ENCODE results near the gene KLHL26.

KLHL26 gene

DNA sequence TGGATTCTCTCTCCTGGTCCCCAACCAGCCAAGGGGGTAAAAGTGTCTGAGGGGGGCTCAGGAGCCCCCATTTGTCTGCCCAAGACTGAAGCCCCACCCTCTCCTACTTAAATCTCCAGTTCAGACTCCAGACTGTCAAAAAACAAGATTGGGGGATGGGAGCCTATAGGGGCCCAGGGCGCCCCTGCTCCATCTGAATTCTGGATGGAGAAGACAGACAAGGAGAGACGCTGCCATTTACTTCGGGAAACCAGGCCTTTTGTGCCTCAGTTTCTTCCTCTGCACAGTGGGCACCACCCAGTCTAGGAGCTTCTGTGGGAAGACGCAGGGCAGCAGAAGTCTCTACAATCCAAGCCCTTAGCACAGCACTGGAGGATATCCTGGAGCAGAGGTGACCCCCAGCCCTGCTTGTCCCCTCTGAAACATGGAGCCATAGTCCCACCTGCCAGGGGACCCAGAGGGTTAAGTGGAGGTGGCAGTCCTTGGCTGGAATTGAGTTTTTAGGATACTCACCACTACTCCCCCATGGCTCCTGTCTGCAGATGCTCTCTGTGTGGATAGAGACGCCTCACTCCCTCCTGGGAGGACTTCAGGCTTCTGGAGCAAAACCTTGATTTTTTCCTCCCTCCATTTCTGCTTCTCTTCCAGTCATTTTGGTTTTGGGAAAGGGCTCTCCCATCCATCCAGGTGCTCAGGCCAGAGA is 28.6 kb upstream of the KLHL26 start:
- TF ChIP-seq, protein P1, sequence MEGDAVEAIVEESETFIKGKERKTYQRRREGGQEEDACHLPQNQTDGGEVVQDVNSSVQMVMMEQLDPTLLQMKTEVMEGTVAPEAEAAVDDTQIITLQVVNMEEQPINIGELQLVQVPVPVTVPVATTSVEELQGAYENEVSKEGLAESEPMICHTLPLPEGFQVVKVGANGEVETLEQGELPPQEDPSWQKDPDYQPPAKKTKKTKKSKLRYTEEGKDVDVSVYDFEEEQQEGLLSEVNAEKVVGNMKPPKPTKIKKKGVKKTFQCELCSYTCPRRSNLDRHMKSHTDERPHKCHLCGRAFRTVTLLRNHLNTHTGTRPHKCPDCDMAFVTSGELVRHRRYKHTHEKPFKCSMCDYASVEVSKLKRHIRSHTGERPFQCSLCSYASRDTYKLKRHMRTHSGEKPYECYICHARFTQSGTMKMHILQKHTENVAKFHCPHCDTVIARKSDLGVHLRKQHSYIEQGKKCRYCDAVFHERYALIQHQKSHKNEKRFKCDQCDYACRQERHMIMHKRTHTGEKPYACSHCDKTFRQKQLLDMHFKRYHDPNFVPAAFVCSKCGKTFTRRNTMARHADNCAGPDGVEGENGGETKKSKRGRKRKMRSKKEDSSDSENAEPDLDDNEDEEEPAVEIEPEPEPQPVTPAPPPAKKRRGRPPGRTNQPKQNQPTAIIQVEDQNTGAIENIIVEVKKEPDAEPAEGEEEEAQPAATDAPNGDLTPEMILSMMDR (IDR thresholded peaks at IDR 0.05; ENCODE audit: insufficient read depth, low read depth, low read length, missing control alignments): no peak
- DNase-seq (ENCODE audit: low read depth): no peak
- no peak overlapping the region for H3K4me3 ChIP-seq (ENCODE audit: low read depth, low read length)

DNA sequence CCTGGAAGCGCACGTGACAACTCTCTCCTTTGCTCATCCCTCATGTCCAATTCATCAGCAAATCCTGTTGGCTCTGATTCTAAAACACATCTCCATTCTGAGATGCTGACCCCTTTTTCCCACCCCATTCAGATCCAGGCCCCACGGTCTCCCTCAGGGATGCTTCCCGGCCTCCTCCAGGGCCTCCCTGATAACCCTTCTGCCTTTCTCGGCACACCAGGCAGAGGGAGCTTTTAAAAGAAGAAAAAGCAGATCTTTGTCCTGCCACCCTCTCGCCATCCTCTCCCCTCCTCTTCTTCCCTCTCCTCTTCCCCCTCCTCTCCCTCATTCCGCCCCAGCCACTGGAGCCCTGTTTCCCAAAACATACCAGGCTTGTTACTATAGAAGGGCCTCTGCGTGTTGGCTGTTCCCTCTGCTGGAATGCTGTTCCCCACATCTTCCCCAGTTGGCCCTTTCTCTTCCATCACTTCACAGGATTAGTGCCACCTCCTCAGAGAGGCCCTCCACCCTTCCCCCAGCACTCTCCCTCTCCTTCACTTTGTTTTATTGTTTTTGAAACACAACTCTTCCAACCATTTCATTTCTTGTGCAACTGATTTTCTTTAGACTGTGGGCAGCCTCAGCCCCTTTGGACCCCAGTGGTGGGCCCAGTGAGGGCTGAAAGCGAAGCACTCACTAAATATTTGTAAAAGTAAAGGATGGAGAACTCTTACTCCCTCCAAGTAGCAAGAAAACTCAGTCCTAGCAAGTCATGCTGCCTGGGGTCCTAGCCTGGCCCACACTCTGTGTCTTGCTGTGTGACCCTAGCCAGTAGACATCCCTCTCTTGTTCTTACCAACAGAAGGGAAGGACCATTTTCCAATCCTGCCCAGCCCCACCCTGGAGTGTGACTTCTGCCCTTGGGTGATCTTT is 27.8 kb upstream of the KLHL26 start:
- DNase-seq (ENCODE audit: low read depth): no peak
- no peak overlapping the region for H3K4me3 ChIP-seq (ENCODE audit: low read depth, low read length)
- TF ChIP-seq, protein P1 (IDR thresholded peaks at IDR 0.05; ENCODE audit: insufficient read depth, low read depth, low read length, missing control alignments): no peak

DNA sequence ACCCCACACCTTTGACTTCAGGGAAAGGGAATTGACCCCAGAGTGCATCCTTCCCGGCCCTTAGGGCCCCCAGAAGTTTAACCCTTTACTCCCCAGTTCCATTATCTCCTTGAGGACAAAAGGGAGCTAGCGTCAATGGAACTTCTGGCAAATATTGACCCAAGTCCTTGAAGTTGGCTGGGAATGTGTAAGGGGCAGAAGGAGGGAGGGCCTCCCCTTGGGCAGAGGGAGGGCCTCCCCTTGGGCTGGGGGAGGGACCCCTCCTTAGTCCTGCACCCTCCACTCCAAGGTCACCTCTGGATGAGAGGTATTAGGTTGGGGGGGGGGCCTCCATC is 27.1 kb upstream of the KLHL26 start:
- TF ChIP-seq, protein P1 (IDR thresholded peaks at IDR 0.05; ENCODE audit: insufficient read depth, low read depth, low read length, missing control alignments): no peak
- H3K4me3 ChIP-seq (ENCODE audit: low read depth, low read length): no peak overlapping the region

DNA sequence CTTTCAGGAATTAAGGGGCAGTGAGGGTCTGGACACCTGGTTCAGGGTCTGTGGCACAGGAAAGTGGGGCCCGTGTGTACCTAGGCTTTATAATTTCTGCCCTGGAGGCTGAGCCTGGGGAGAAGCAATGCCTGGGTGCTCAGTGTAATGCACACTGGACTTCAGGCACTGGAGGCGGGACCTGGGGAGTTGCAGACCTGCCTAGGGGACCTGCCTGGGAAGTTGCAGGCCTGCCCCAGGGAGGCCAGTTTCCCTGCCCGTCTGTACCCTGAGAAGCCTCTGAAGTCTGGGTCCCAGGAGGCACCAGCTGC is 26.6 kb upstream of the KLHL26 start:
- H3K4me3 ChIP-seq (ENCODE audit: low read depth, low read length): no peak overlapping the region
- TF ChIP-seq, protein P1 (IDR thresholded peaks at IDR 0.05; ENCODE audit: insufficient read depth, low read depth, low read length, missing control alignments): no peak
- no peak for DNase-seq (ENCODE audit: low read depth)

More for the DNA sequence above, 27.1 kb upstream of the KLHL26 start:
- DNase-seq (ENCODE audit: low read depth): no peak

DNA sequence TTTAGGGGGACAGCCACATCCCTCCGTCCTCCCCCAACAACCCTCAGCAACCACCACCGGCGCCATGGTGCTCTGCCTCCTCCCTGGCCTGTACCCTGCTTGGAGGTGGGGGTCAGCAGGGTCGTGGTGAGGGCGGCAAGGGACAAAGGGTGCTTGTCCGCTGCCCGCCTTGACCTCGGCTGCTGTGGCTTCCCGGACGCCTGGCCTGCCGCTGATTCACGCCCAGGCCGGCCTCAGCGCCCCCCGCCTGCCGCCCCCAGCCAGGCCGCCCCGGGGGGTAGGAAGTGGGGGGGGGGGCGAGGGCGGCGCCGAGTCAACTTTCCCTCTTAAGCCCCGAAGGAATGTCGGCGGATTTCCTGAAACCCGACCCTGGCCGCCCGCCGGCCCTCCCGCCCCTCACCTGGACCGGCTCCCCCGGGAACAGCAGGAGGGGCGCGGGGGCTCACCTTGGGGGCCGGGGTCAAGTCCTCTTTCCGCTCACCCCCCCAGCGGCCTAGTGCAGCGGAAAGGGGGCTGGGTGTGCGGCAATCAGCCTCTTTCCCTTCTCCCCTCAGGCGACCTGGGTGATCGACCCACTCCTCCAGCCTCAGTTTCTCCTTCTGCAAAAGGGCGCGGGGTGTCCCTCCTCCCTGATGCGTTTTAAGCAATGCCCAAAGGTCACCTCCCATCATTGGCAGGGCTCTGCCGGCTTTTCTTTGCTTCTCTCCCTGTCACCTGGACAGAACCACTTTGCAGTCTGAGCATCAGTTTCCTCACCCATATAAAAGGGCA is 26.1 kb upstream of the KLHL26 start:
- DNase-seq (ENCODE audit: low read depth): no peak
- no peak overlapping the region for H3K4me3 ChIP-seq (ENCODE audit: low read depth, low read length)
- TF ChIP-seq, protein P1 (IDR thresholded peaks at IDR 0.05; ENCODE audit: insufficient read depth, low read depth, low read length, missing control alignments): no peak

DNA sequence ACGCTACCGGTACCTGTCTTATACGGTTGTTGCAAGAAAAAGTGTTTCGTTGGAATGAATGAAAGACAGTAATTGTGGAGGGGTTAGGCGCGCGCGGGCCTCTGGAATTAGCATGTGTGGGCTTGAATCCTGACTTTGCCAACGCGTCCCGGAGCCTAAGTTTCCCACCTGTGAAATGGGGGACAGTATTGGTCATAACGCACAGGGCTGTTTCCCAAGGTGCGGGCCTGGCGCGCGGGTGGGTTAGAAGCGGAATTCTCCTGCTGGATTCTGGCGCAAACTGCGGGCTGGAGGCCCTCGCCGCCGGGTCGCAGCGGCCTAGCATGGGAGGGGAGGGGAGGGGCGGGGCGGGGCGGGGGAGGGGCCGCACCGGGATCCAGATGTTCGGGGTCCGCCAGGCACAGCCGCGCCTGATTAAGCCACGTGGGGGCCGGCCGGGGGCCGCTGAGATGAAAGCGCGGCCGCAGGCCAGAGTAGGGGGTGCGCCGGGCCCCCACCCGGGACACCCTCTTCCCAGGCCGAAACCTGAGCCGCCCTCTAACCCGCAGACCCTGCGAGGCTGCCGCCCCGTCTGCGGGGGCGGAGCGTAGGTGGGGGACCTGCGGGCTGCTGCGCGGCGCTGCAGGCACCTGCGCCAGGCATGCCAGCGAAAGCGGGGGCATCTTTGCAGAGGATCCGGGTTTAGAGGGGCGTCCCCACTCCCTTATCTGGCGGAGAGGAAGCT is 25.3 kb upstream of the KLHL26 start:
- no peak for DNase-seq (ENCODE audit: low read depth)
- TF ChIP-seq, protein P1 (IDR thresholded peaks at IDR 0.05; ENCODE audit: insufficient read depth, low read depth, low read length, missing control alignments): no peak
- no peak overlapping the region for H3K4me3 ChIP-seq (ENCODE audit: low read depth, low read length)
